GM19025 (cell line): Measurements from ENCODE around the gene TSPAN9.

Experiments used
- ATAC-seq: cut with Tn5 transposase; IDR thresholded peaks from one replicate; pipeline ENCODE4 v1.9.1; 2021; ENCODE audit warnings: mild to moderate bottlenecking, low read depth, moderate library complexity; ENCODE audit not compliant: unreplicated experiment

Gene TSPAN9

GRCh38 chr12:3119192-3119755 lies 42.1 kb downstream of the TSPAN9 start:
- no peak for ATAC-seq

GRCh38 chr12:3119756-3120601 lies 42.8 kb downstream of the TSPAN9 start:
- no peak for ATAC-seq

GRCh38 chr12:3120701-3121100 lies 43.5 kb downstream of the TSPAN9 start:
- ATAC-seq: no peak

DNA sequence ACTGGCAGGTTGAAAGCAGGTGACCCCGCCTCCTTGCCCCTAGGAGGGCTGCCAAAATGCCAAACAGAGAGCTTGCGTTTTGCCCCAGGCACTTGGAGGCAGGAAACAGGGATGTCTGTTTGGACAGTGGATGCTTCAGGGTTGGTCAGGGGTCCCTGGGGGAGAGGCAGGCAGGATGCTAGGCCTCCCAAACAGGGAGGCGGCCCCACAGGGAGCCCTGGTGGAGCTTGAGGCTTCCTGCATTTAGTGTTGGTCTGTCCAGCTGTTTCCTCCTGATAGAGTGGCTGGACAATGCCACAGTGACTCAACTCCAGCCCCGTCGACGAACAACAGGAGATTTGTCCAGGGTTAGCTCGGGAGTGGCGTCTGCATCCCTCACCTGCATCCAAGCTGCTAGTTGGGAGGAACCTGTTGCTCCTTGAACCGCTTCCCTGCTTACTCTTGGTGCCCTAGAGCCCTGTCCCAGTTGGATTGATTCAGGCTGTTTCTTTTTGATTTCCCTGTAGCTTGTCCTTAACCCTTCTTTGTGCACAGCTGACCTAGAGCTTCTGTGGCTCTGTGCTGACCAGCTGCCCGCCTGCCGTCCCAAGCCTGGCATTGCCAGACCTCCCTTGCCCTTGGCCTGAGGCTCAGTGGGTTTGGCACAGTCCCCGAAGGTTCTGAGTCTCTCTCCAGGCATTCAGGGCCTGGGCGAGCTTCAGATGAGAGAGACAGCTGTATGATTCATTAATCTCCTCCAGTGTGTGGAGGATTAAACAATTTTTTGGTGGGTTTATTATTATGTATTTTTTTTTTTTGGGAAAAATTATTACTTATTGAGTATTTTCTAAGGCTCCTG lies 45.9 kb downstream of the TSPAN9 start:
- no peak for ATAC-seq

DNA sequence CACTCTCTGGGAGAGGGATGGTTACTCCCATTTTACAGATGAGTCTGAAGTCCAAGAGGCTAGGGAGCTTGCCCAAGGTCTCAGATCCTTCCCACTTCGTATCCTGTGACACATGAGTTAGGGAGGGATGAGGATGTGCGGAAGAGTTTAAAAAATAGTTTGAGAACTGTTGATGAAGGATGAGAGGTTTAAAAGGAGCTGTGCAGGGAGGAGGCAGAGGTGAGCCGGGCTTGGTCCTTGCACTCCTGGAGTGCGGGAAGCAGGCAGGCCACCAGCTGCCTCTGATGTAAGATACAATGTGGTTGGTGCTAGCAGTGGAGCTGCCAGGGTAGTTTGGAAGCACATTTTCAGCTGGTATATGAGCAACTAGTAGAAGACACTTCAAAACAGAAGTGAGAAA lies 46.5 kb downstream of the TSPAN9 start:
- no peak for ATAC-seq

DNA sequence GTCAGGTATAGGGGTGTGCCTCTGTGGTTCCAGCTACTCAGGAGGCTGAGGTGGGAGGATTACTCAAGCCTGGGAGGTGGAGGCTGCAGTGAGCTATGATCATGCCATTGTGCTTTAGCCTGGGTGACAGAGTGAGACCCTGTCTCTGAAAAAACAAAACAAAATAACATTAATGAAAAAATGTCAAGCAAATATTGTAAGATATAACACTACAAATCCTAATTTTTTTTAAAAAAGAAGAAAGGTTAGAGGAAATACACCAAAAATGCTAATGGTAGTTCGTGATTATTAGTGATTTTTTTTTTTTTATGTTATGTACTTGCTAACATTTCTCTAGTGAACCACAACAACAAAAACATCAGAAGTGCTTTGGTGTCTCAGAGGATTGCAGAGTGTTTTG lies 47.7 kb downstream of the TSPAN9 start:
- no peak for ATAC-seq

GRCh38 chr12:3125674-3126073 lies 48.5 kb downstream of the TSPAN9 start:
- no peak for ATAC-seq

GRCh38 chr12:3127832-3128231 lies 50.7 kb downstream of the TSPAN9 start:
- ATAC-seq: no peak

DNA sequence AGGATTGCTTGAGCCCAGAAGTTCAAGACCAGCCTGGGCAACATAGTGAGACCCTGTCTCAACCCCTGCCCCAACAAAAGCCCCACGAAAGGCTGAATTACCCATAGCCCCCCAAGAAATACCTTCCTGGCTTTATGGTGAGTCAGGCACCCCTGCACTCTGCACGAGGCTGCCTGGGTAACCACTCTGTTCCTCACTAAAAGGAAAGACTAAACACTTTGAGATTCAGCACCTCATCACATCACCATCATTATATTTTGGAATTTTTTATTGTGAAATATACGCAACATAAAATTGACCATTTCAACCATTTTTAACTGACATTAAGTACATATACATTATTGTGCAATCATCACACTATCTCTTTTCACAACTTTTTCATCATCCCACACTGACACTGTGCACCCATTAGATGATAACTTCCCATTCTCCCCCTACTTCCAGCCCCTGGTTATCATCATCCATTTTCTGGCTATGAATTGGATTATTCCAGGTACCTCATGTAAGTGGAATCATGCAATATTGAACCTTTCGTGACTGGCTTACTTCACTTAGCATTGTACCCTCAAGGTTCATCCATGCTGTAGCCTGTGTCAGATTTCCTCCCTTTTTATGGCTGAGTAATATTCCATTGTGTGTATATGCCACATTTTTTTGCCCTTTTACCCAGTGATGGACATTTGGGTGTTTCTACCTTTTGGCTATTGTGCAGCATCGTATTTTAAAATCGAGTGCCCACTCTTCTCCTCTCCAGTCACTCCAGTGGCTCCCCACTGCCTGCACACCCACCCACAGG lies 51.5 kb downstream of the TSPAN9 start:
- no peak for ATAC-seq

DNA sequence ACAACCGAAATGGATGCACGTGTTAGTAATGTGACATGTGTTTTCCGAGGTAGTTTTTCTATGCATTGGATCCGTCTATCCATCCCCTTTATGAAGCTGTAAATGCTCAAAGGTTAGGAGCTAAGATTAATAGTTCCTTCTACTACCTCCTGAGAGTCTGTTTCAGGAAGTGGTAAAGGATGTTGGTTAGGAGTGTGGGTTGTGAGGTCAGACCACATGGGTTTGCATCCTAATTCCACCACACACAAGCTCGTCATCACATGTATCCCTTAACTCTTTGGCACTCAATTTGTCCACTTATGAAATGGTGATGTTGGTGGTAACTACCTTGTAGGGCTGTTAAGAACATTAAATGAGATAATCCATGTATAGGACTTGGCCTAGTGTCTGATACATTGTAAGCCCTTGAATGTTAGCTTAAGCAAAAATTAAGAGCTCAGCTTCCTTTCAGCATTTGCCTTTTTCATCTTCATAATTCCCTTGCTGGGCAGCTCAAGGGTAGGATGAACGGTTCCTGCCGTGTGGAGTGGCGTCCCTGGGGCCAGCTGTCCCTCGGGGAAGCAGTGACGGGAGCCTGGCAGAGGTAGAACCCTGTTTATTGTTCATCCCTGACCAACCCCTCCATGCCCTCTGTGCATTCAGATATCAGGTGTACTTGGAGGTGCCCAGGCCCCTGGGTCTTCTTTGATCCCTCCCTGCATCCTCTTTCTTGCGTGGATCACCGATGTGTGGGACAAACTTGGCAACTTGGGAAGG lies 52.3 kb downstream of the TSPAN9 start:
- no peak for ATAC-seq

DNA sequence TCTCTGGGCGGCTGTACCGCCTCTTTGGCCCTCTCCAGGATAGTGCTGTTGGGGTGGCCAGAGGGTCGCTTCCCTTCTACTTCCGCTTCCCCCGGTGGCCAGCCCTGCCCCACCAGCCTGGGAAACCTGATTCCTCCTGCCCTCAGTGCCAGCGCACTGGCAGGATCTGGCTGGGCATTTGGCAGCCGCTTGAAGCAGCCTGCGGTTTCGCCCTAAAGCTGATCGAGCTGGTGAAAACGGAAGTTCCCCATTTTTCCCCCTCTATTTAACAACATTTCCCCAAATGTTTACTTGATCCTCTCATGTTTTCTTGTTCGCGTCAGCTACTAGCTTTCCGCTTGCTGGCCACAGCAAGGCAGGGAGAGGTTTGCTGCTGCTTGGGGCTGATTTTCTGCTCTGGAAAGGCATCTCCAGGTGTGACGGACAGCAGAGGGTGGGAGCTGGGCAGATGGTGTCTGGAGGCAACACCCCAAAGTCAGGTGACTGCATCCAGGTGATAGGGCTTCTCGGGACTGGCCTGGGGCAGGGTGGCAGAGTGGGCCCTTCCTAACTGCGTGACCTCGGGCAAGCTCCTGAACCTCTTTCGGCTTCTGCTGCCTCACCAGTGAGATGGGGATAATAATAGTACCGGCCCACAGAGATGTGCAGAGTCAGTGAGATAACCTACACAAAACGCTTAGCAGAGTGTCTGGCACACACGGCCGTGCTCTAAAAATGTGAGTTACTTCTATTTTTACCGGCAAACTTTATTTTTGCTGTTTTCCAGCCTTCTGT lies 53.1 kb downstream of the TSPAN9 start:
- no peak for ATAC-seq

GRCh38 chr12:3131129-3131528 lies 54.0 kb downstream of the TSPAN9 start:
- ATAC-seq: no peak

- ATAC-seq: no peak
These were observed 55.6 kb downstream of the TSPAN9 start for GRCh38 chr12:3132636-3133404.

DNA sequence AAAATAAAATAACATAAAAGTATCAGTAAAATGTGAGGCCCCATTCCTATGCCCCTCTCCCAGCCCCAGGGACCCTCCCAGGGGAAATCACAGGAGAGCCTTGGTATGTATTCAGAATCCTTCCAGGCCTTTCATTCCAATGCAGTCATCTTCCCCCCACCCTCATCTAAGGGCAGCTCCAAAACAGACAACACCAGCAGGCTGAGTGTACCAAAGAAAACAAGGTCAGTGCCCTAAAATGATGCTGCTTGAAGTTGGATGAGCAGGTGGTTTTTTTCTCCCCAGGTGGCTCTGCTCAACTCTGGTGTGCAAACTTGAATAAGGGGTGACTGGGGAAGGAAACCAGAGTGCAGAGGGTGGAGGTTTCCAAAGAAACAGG lies 56.2 kb downstream of the TSPAN9 start:
- no peak for ATAC-seq

- ATAC-seq: no peak
These were observed 56.9 kb downstream of the TSPAN9 start for GRCh38 chr12:3134126-3134525.

- ATAC-seq: no peak
These were observed 57.5 kb downstream of the TSPAN9 start for GRCh38 chr12:3134526-3135135.

GRCh38 chr12:3135522-3136461 lies 58.6 kb downstream of the TSPAN9 start:
- no peak for ATAC-seq
